ENCODE measurements around the gene SLC37A2.

SLC37A2 gene

GRCh38 chr11:125114518-125114917, 51.4 kb downstream of the SLC37A2 start:
- H3K27me3 Mint-ChIP-seq: peaks cover 13% of the 10 kb centered on the region
- H3K36me3 Mint-ChIP-seq (ENCODE audit: low read depth): peaks cover 10% of the 10 kb centered on the region
- H3K9me3 Mint-ChIP-seq: no peaks in the 10 kb centered on the region
- H3K27ac Mint-ChIP-seq: no peak overlapping the region
- H3K4me1 Mint-ChIP-seq (ENCODE audit: low read depth): peaks cover 12% of the 10 kb centered on the region
- H3K4me3 Mint-ChIP-seq: no peak overlapping the region
- intact Hi-C loops (cut with micrococcal nuclease): loop anchor here (5.0 kb wide), 2 partner anchors 162 to 492 kb away; partner anchors contain the start of genes CCDC15 and TBRG1

DNA sequence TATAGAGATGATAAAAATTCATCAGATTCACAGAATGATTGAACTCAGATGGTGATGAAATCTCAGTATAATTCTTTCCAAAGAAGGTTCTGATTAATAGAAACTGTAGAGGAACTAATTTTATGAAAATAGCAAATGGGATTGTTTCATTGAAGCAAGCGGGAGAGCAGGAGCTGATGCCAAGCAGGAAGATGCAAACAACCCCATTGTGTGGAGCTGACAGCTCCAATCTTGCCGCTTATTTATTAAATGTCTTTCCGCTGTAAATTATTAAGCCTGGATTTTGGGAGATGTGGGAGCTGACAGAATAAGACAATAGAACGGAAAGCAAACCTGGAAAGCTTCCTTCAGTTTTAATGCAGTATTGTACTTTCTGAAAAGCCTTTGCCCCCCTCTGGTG, 54.3 kb downstream of the SLC37A2 start:
- Mint-ChIP-seq H3K4me3 (no peak overlapping the region), H3K27ac (no peak overlapping the region), H3K9me3 (no peaks in the 10 kb centered on the region), H3K36me3 (ENCODE audit: low read depth) (no peaks in the 10 kb centered on the region), H3K4me1 (ENCODE audit: low read depth) (peaks cover under 1% of the 10 kb centered on the region), H3K27me3 (peaks cover 16% of the 10 kb centered on the region)
- intact Hi-C loops (cut with micrococcal nuclease): no loop called here

GRCh38 chr11:125123194-125123946, 60.3 kb downstream of the SLC37A2 start:
- Mint-ChIP-seq H3K4me3 (peak overlapping the region; percentile 58), H3K4me1 (ENCODE audit: low read depth) (peaks cover 21% of the 10 kb centered on the region), H3K9me3 (no peaks in the 10 kb centered on the region), H3K27ac (peak overlapping the region; percentile 89), H3K36me3 (ENCODE audit: low read depth) (no peaks in the 10 kb centered on the region), H3K27me3 (peaks cover 18% of the 10 kb centered on the region)
- intact Hi-C loops (cut with micrococcal nuclease): no loop called here

DNA sequence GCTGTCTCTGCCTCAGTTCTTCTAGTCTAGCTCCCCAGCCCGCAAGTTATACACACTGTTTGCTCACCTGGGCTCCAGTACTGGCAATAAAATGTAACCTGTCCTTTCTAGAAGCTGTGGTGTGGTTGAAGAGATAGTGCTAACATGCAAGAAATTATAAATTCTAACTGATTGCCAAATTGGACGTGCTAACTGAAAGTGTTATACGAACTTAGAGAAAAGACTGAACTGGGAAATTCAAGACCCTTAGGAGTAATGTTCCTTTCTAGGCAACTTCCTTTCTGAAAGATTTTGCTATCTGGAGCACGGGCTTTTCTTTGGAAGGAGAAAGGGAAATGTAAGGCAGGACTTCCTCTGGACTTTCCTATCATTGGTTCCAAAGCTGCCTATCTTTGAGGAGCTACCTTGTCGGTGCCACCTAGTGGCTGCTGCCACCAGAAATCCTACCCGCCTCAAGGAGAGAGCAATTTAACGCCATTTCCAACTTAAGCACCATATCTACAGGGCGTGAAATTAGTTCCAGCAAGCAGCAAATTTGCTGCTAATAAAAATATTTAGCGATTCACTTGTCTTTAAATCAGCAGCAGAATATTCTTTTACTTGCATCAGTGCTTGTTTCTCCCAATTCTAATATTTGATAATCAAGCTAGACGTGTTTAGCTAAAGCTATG, 61.0 kb downstream of the SLC37A2 start:
- Mint-ChIP-seq H3K9me3 (no peaks in the 10 kb centered on the region), H3K27ac (peak overlapping the region; percentile 89), H3K36me3 (ENCODE audit: low read depth) (no peaks in the 10 kb centered on the region), H3K4me3 (peak overlapping the region; percentile 58), H3K27me3 (peaks cover 18% of the 10 kb centered on the region), H3K4me1 (ENCODE audit: low read depth) (peaks cover 21% of the 10 kb centered on the region)
- intact Hi-C loops (cut with micrococcal nuclease): loop anchor here (1.0 kb wide), 1 partner anchor 13 kb away; the partner anchor contains the start of gene TMEM218

GRCh38 chr11:125124618-125124992, 61.5 kb downstream of the SLC37A2 start:
- H3K9me3 Mint-ChIP-seq: no peaks in the 10 kb centered on the region
- intact Hi-C loops (cut with micrococcal nuclease): loop anchor here (1.0 kb wide), 1 partner anchor 13 kb away; the partner anchor contains the start of gene TMEM218
- no peaks in the 10 kb centered on the region for H3K36me3 Mint-ChIP-seq (ENCODE audit: low read depth)
- peak overlapping the region; percentile 27 for H3K4me3 Mint-ChIP-seq
- H3K27ac Mint-ChIP-seq: peak overlapping the region; percentile 89
- peaks cover 21% of the 10 kb centered on the region for H3K4me1 Mint-ChIP-seq (ENCODE audit: low read depth)
- H3K27me3 Mint-ChIP-seq: peaks cover 22% of the 10 kb centered on the region

- H3K27me3 Mint-ChIP-seq: peaks cover 38% of the 10 kb centered on the region
- H3K27ac Mint-ChIP-seq: no peak overlapping the region
- no peaks in the 10 kb centered on the region for H3K9me3 Mint-ChIP-seq
- intact Hi-C loops (cut with micrococcal nuclease): no loop called here
- H3K4me3 Mint-ChIP-seq: no peak overlapping the region
- H3K36me3 Mint-ChIP-seq (ENCODE audit: low read depth): no peaks in the 10 kb centered on the region
- peaks cover 20% of the 10 kb centered on the region for H3K4me1 Mint-ChIP-seq (ENCODE audit: low read depth)
These were observed 65.3 kb downstream of the SLC37A2 start for GRCh38 chr11:125128450-125128849.

DNA sequence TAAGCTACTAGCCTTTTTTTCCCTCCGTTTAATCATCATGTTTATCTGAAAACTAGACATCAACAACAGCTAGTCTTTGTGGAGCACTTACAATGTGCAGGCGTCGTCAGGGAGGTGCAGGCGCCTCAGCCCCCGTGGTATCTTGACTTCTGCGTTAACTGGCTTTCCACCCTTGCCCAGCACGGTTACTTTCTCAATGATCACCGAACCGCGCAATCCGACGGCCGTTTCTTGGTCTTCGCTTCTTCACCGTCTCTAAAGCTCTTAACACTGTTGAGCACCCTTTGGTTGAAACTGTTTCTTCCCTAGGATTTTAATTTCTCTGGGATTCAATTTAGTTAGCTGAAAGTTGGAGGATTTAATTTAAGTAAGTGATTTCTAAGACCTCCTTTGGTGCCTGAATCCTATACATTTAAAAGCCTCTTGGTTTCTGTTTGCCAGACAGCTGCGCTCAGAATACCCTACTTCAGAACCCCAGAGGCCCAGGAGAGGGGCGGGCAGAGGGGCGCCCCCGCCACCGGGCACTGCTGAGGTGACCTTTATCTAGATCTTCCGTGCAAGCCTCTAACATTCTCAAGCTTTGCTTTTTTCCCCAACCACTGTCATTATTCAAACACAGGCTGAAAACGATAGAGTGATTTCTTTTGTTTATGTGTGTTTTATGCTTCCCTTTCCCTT, 66.3 kb downstream of the SLC37A2 start:
- Mint-ChIP-seq H3K27me3 (peaks cover 44% of the 10 kb centered on the region), H3K4me1 (ENCODE audit: low read depth) (peaks cover 22% of the 10 kb centered on the region), H3K9me3 (no peaks in the 10 kb centered on the region), H3K4me3 (no peak overlapping the region), H3K27ac (no peak overlapping the region), H3K36me3 (ENCODE audit: low read depth) (no peaks in the 10 kb centered on the region)
- intact Hi-C loops (cut with micrococcal nuclease): no loop called here

DNA sequence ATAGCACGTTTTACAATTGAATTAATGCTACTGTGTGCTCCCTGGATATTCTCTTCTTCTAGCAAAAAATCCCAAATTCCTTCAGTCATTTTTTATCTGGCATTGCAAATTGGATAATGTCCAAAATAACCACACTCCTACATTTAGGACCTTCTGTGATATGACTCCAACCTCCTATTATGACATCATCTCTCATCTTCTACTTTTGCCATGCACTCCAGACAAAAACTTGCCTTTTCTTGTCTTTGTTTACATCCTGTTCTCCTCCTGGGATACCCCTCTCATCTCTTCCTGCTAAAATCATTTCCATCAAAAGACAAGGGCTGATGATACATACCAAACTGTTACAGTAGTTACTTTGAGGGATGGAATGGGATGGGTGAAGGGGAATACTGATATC, 69.0 kb downstream of the SLC37A2 start:
- Mint-ChIP-seq H3K9me3 (no peaks in the 10 kb centered on the region), H3K36me3 (ENCODE audit: low read depth) (no peaks in the 10 kb centered on the region), H3K4me3 (no peak overlapping the region), H3K27me3 (peaks cover 48% of the 10 kb centered on the region), H3K4me1 (ENCODE audit: low read depth) (peaks cover 31% of the 10 kb centered on the region), H3K27ac (no peak overlapping the region)
- intact Hi-C loops (cut with micrococcal nuclease): no loop called here

DNA sequence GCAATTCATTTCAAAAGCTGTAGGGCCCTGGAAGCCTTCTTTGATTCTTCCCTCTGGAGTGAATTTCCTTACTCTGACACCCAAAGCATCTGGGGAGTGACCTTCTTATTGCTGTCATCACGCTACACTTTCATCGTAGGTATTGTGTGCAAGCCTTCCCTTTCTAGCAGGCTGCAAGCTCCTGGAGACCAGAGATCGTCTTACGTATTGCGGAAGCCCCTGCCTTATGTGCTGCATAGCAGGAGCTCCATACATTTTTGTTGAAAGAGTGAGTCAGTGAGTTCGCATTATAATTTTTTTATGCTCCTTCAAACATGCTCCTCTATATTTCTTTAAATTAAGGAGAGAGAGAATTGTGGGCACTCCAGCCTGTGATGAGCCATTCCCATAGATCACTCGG, 69.5 kb downstream of the SLC37A2 start:
- Mint-ChIP-seq H3K27ac (no peak overlapping the region), H3K9me3 (no peaks in the 10 kb centered on the region), H3K36me3 (ENCODE audit: low read depth) (no peaks in the 10 kb centered on the region), H3K27me3 (peaks cover 46% of the 10 kb centered on the region), H3K4me3 (no peak overlapping the region), H3K4me1 (ENCODE audit: low read depth) (peaks cover 31% of the 10 kb centered on the region)
- intact Hi-C loops (cut with micrococcal nuclease): no loop called here

- H3K9me3 Mint-ChIP-seq: no peaks in the 10 kb centered on the region
- H3K4me1 Mint-ChIP-seq (ENCODE audit: low read depth): peaks cover 37% of the 10 kb centered on the region
- H3K27me3 Mint-ChIP-seq: peaks cover 47% of the 10 kb centered on the region
- intact Hi-C loops (cut with micrococcal nuclease): no loop called here
- no peaks in the 10 kb centered on the region for H3K36me3 Mint-ChIP-seq (ENCODE audit: low read depth)
- H3K27ac Mint-ChIP-seq: no peak overlapping the region
- H3K4me3 Mint-ChIP-seq: no peak overlapping the region
These were observed 72.9 kb downstream of the SLC37A2 start for GRCh38 chr11:125136001-125136400.

- H3K36me3 Mint-ChIP-seq (ENCODE audit: low read depth): no peaks in the 10 kb centered on the region
- peak overlapping the region; percentile 64 for H3K27ac Mint-ChIP-seq
- no peak overlapping the region for H3K4me3 Mint-ChIP-seq
- intact Hi-C loops (cut with micrococcal nuclease): no loop called here
- peaks cover 39% of the 10 kb centered on the region for H3K27me3 Mint-ChIP-seq
- no peaks in the 10 kb centered on the region for H3K9me3 Mint-ChIP-seq
- peaks cover 34% of the 10 kb centered on the region for H3K4me1 Mint-ChIP-seq (ENCODE audit: low read depth)
These were observed 75.9 kb downstream of the SLC37A2 start for GRCh38 chr11:125138966-125139365.

- H3K36me3 Mint-ChIP-seq (ENCODE audit: low read depth): no peaks in the 10 kb centered on the region
- peaks cover 26% of the 10 kb centered on the region for H3K4me1 Mint-ChIP-seq (ENCODE audit: low read depth)
- no peaks in the 10 kb centered on the region for H3K9me3 Mint-ChIP-seq
- no peak overlapping the region for H3K4me3 Mint-ChIP-seq
- peaks cover 40% of the 10 kb centered on the region for H3K27me3 Mint-ChIP-seq
- peak overlapping the region; percentile 15 for H3K27ac Mint-ChIP-seq
- intact Hi-C loops (cut with micrococcal nuclease): loop anchor here (2.0 to 10.0 kb wide), 3 partner anchors 49 to 205 kb away; partner anchors contain the start of gene SLC37A2
These were observed 76.7 kb downstream of the SLC37A2 start for GRCh38 chr11:125139778-125140177.

All from dendritic cell treated with granulocyte-macrophage colony-stimulating factor and Interleukin-4, amounts not matched to agents 40 ng/mL and 50 ng/mL, for 4 days (primary cell).